Peyer's patch (tissue), 4 donors: ENCODE measurements around the gene CCNL2. TPM values are rescaled to one million over a fixed set of nuclear protein-coding genes. Genes with fewer than 3 reads are reported as not detected.
A peak's percentile ranks its signal among the peaks of the same experiment; 100 is the strongest.

Experiments
- DNase-seq, 3 donors: peaks; one replicate each; pipeline ENCODE4 v3.0.0-alpha.2; 2017 to 2019
- H3K27ac ChIP-seq, 4 donors: fragments of 200-600 bp; sonication (generic); one replicate each; pipeline ENCODE4 v1.5.1; 2016 to 2019
- H3K27me3 ChIP-seq, 2 donors: fragments of 200-600 bp; sonication (generic); one replicate each; pipeline ENCODE4 v1.5.1; 2019
- H3K36me3 ChIP-seq, 3 donors: fragments of 200-600 bp; sonication (generic); one replicate each; pipeline ENCODE4 v1.5.1; 2016 to 2019
- H3K4me1 ChIP-seq, 4 donors: fragments of 200-600 bp; sonication (generic); one replicate each; pipeline ENCODE4 v1.5.1; 2016 to 2019
- H3K4me3 ChIP-seq, 4 donors: fragments of 200-600 bp; sonication (generic); 1 replicate in 3 of 4; 2 replicates in 1 of 4; pipeline ENCODE4 v1.5.1; 2016 to 2019; ENCODE audit warnings: mild to moderate bottlenecking in 1 of 4
- H3K9me3 ChIP-seq, 4 donors: fragments of 200-600 bp; sonication (generic); one replicate each; pipeline ENCODE4 v1.5.1; 2016 to 2019; ENCODE audit warnings: mild to moderate bottlenecking in 1 of 4
- CTCF ChIP-seq, 6 experiments: fragments of 450-650 bp in 4 of 6; fragments of 200-600 bp in 2 of 6; sonication (generic) in 1 of 6; IDR thresholded peaks; one replicate each; pipeline ENCODE4 v1.5.1; 2017 to 2019; ENCODE audit warnings: antibody characterized with exemption in 6 of 6, mild to moderate bottlenecking in 3 of 6, moderate library complexity in 1 of 6
- POLR2A ChIP-seq, 2 donors: fragments of 450-650 bp; IDR thresholded peaks; one replicate each; pipeline ENCODE4 v1.5.1; 2017; ENCODE audit warnings: antibody characterized with exemption in 2 of 2, mild to moderate bottlenecking in 2 of 2, moderate library complexity in 2 of 2
- total RNA-seq, 4 donors: library from RNA; depleted of rRNA; stranded (reverse); fragments of >200 nt; gene quantifications; one replicate each; pipeline ENCODE4 v1.1.0, GENCODE V29; 2016

The CCNL2 gene
- total RNA-seq, 4 donors from 2014 or later = 216 to 1,008 (median 423) TPM

DNA sequence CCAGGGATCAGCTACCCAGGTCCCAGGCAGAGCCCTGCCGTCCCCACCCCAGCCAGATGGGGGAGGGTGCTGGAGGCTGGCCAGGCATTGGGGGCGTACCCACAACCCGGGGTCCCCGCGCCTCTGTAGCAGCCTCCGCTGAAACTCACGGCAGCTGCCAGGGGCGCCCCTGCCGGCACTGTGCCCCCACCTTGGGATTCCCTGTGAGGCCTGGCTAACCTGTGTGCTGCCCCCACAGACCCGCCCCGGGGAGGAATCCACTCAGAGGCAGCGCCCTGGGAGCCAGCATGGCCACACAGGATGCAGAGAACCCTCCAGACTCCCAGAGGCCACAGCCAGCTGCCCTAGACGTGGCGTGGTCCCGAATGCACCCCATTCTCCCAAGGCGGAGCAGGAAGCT is 53.8 kb downstream of the CCNL2 start:
- H3K4me1 ChIP-seq = peaks cover 0 to 48% (median 13%) of the 10 kb centered on the region in 4 donors
- H3K9me3 ChIP-seq = no peaks in the 10 kb centered on the region
- TF ChIP-seq POLR2A (IDR thresholded peaks at IDR 0.05) = no peak
- no peak for TF ChIP-seq CTCF (IDR thresholded peaks at IDR 0.05)
- DNase-seq = no peak
- no peaks in the 10 kb centered on the region for H3K27me3 ChIP-seq
- H3K4me3 ChIP-seq = peak overlapping the region in 2 of 4 donors; percentile 5 to 31
- peak overlapping the region in 3 of 4 donors; percentile 15 to 60 (median 57) for H3K27ac ChIP-seq
- H3K36me3 ChIP-seq = peaks cover 0 to 16% (median 0%) of the 10 kb centered on the region in 3 donors

DNA sequence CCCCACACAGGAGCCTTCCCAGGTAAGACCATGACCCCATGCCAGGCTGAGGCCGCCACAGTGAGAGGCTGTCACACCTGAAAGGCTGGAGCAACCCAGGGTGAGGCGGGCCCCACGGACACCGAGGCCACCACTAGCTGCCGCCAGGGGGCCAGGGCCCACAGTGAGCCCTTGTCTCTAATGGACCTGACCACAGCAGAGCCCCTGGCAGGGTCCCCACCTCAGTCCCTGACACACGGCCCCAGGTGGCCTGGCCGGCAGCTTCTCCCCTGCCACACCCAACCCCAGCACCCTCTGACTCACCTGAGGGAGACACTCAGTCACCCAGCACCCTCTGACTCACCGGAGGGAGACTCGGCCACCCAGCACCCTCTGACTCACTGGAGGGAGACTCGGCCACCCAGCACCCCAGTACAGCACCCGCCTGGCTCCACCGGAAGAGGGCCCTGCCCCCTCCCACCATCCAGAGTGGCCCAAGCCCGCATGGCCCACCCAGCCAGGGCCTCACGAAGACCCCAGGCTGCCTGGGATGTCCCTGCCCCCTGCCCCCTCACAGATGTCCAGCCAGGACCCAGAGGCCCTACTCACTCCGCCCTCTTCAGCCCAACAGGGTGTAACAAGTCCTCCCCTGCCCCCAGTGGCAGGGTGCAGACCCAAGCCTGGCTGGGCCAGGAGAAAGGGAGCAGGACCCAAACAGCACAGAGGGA is 54.3 kb downstream of the CCNL2 start:
- peak overlapping the region in 3 of 4 donors; percentile 45 to 60 (median 57) for H3K27ac ChIP-seq
- H3K27me3 ChIP-seq = no peaks in the 10 kb centered on the region
- H3K4me3 ChIP-seq = peak overlapping the region in 2 of 4 donors; percentile 5 to 31
- TF ChIP-seq CTCF (IDR thresholded peaks at IDR 0.05) = peak in 4 of 6 experiments; percentile 9 to 47 (median 42)
- TF ChIP-seq POLR2A (IDR thresholded peaks at IDR 0.05) = no peak
- H3K9me3 ChIP-seq = no peaks in the 10 kb centered on the region
- peaks cover 0 to 22% (median 0%) of the 10 kb centered on the region in 3 donors for H3K36me3 ChIP-seq
- DNase-seq = peak in 2 of 3 donors; percentile 79 to 85
- peaks cover 0 to 48% (median 13%) of the 10 kb centered on the region in 4 donors for H3K4me1 ChIP-seq

- DNase-seq = no peak
- Histone ChIP-seq H3K4me1 (peaks cover 0 to 48% (median 13%) of the 10 kb centered on the region in 4 donors), H3K4me3 (no peak overlapping the region), H3K27me3 (no peaks in the 10 kb centered on the region), H3K9me3 (no peaks in the 10 kb centered on the region), H3K27ac (peak overlapping the region in 3 of 4 donors; percentile 45 to 60 (median 48)), H3K36me3 (peaks cover 0 to 30% (median 0%) of the 10 kb centered on the region in 3 donors)
- TF ChIP-seq CTCF (IDR thresholded peaks at IDR 0.05) (no peak), POLR2A (IDR thresholded peaks at IDR 0.05) (no peak)
Measured at GRCh38 chr1:1343811-1344421, 55.2 kb downstream of the CCNL2 start.

- Histone ChIP-seq H3K9me3 (no peaks in the 10 kb centered on the region), H3K27me3 (no peaks in the 10 kb centered on the region), H3K4me3 (no peak overlapping the region), H3K36me3 (peaks cover 0 to 42% (median 0%) of the 10 kb centered on the region in 3 donors), H3K27ac (no peak overlapping the region), H3K4me1 (peaks cover 0 to 39% (median 9%) of the 10 kb centered on the region in 4 donors)
- TF ChIP-seq POLR2A (IDR thresholded peaks at IDR 0.05) (no peak), CTCF (IDR thresholded peaks at IDR 0.05) (no peak)
- DNase-seq = no peak
Measured at GRCh38 chr1:1342584-1343115, 56.5 kb downstream of the CCNL2 start.

- TF ChIP-seq CTCF (IDR thresholded peaks at IDR 0.05) = no peak
- TF ChIP-seq POLR2A (IDR thresholded peaks at IDR 0.05) = no peak
- H3K27me3 ChIP-seq = no peaks in the 10 kb centered on the region
- peaks cover 0 to 45% (median 0%) of the 10 kb centered on the region in 3 donors for H3K36me3 ChIP-seq
Measured at GRCh38 chr1:1342061-1342562, 57.0 kb downstream of the CCNL2 start.

More at GRCh38 chr1:1342061-1342562, 57.0 kb downstream of the CCNL2 start:
- H3K4me1 ChIP-seq = peaks cover 0 to 34% (median 6%) of the 10 kb centered on the region in 4 donors
- no peak overlapping the region for H3K4me3 ChIP-seq
- no peak for DNase-seq
- H3K27ac ChIP-seq = no peak overlapping the region
- no peaks in the 10 kb centered on the region for H3K9me3 ChIP-seq
